K562 (cell line): ENCODE results near the gene ZNF219. TPM values are rescaled to one million over a fixed set of nuclear protein-coding genes. Genes with fewer than 3 reads are reported as not detected.

Experiments
- ATAC-seq: fragments of 200-7000 bp; cut with Tn5 transposase; 3 replicates; pipeline ENCODE4 v1.9.1; 2020; ENCODE audit warnings: moderate library complexity
- BruUV-seq: library from RNA; stranded (reverse); fragments of 400-500 nt; replicated peaks from 2 replicates; lab custom pipeline; 2021; lab: Mats Ljungman, UMichigan
- CTCF ChIA-PET: fragments of 300-600 bp; formaldehyde crosslinking; extraction: SDS; loops from one replicate; lab custom pipeline; 2021; ENCODE audit warnings: low intra/inter-chr PET ratio; lab: Yijun Ruan, JAX
- POLR2A ChIA-PET: fragments of 300-600, 350-650 bp; sonication (Branson Sonifier 250); formaldehyde crosslinking; extraction: SDS; loops from one replicate; lab custom pipeline; 2021; ENCODE audit warnings: antibody characterized with exemption, inconsistent platforms; lab: Yijun Ruan, JAX
- DNase-seq, 4 experiments: peaks; one replicate each; pipeline versions ENCODE4 v3.0.0 to v3.0.0-alpha.2; 2011 to 2018; ENCODE audit warnings: low spot score in 3 of 4, mixed read lengths in 3 of 4; ENCODE audit errors: extremely low read depth in 1 of 4
- FAIRE-seq: peaks from 2 replicates; lab custom pipeline; 2011; peaks lifted over from hg19 to GRCh38; lab: Jason Lieb, UNC
- H2AFZ ChIP-seq: 2 replicates; pipeline ENCODE4 v1.6.0; 2011; ENCODE audit warnings: low read depth, low read length, control low read depth, inconsistent platforms
- H3K27ac ChIP-seq: fragments of 200-600 bp; 3 replicates; pipeline ENCODE4 v1.8.0; 2011; ENCODE audit warnings: low read depth, mild to moderate bottlenecking, control low read depth, inconsistent platforms, low read length, moderate library complexity, mixed read lengths; ENCODE audit errors: extremely low read depth
- H3K27me3 ChIP-seq, 2 experiments: fragments of 300-600 bp in 1 of 2; 2 replicates in 1 of 2; 3 replicates in 1 of 2; pipeline versions ENCODE4 v1.6.0 to v1.8.0; 2011; ENCODE audit warnings: inconsistent platforms in 2 of 2, low read length in 2 of 2, mild to moderate bottlenecking in 1 of 2, mixed read lengths in 1 of 2, moderate library complexity in 1 of 2; ENCODE audit not compliant: control insufficient read depth in 2 of 2, insufficient read depth in 2 of 2
- H3K36me3 ChIP-seq: fragments of 300-600 bp; 3 replicates; pipeline ENCODE4 v1.8.0; 2011; ENCODE audit warnings: mild to moderate bottlenecking, low read length, inconsistent platforms; ENCODE audit not compliant: control insufficient read depth, insufficient read depth
- H3K4me1 ChIP-seq, 2 experiments: fragments of 200-600 bp in 1 of 2; replicated peaks in 1 of 2; 2 replicates in 1 of 2; 3 replicates in 1 of 2; pipeline versions ENCODE4 v1.5.1 to v1.8.0; 2011; ENCODE audit warnings: inconsistent platforms in 2 of 2, low read length in 2 of 2, mild to moderate bottlenecking in 1 of 2, mixed read lengths in 1 of 2, moderate library complexity in 1 of 2; ENCODE audit not compliant: control insufficient read depth in 2 of 2, insufficient read depth in 2 of 2
- H3K4me2 ChIP-seq: 2 replicates; pipeline ENCODE4 v1.6.1; 2011; ENCODE audit warnings: low read length, control low read depth, inconsistent platforms, mixed read lengths; ENCODE audit not compliant: insufficient read depth
- H3K4me3 ChIP-seq: fragments of 200-600 bp; sonication (generic), shearing (Covaris generic); 2 replicates; pipeline ENCODE4 v1.5.1; 2016; ENCODE audit warnings: control low read depth, inconsistent platforms
- H3K79me2 ChIP-seq: fragments of 200-600 bp; 3 replicates; pipeline ENCODE4 v1.8.0; 2011; ENCODE audit warnings: low read length, inconsistent platforms; ENCODE audit not compliant: control insufficient read depth, insufficient read depth
- H3K9ac ChIP-seq, 2 experiments: 2 replicates each; pipeline versions ENCODE4 v1.6.0 to v1.6.1; 2011; ENCODE audit warnings: low read depth in 2 of 2, low read length in 2 of 2, control low read depth in 1 of 2, inconsistent platforms in 1 of 2, mild to moderate bottlenecking in 1 of 2, mixed read lengths in 1 of 2; ENCODE audit not compliant: insufficient read depth in 1 of 2
- H3K9me1 ChIP-seq: one replicate; pipeline ENCODE4 v1.6.0; 2011; ENCODE audit warnings: inconsistent platforms, mild to moderate bottlenecking, low read length, moderate library complexity; ENCODE audit not compliant: control insufficient read depth, insufficient read depth
- H3K9me3 ChIP-seq: replicated peaks from 2 replicates; pipeline ENCODE4 v1.5.1; 2011; ENCODE audit warnings: low read depth, low read length, inconsistent platforms; ENCODE audit not compliant: control insufficient read depth, insufficient read depth
- H4K20me1 ChIP-seq: replicated peaks from 2 replicates; pipeline ENCODE4 v1.6.1; 2011; ENCODE audit warnings: low read length, inconsistent platforms, mixed read lengths; ENCODE audit not compliant: control insufficient read depth, insufficient read depth
- CBFA2T3 ChIP-seq: fragments of 450-650 bp; IDR thresholded peaks from 2 replicates; pipeline ENCODE4 v1.6.1; 2017
- CEBPG ChIP-seq, 3 experiments: fragments of 200-800 bp in 1 of 3; sonication (Bioruptor generic) in 1 of 3; sonication (generic) in 1 of 3; formaldehyde crosslinking in 1 of 3; IDR thresholded peaks in 2 of 3; conservative IDR thresholded peaks in 1 of 3; 2 replicates each; pipeline versions ENCODE4 v1.6.1 to v1.8.0; 2016 to 2022; ENCODE audit warnings: missing compliant biosample characterization in 2 of 3, missing genetic modification characterization in 2 of 3, mild to moderate bottlenecking in 1 of 3, missing genetic modification reagents in 1 of 3
- GATA2 ChIP-seq: sonication (generic); formaldehyde crosslinking; IDR thresholded peaks from 2 replicates; pipeline ENCODE4 v1.4.0; 2020; ENCODE audit warnings: mild to moderate bottlenecking, missing genetic modification reagents
- KDM1A ChIP-seq, 2 experiments: fragments of 450-650 bp; IDR thresholded peaks; 2 replicates each; pipeline ENCODE4 v1.6.1; 2016; ENCODE audit warnings: mild to moderate bottlenecking in 2 of 2
- NCOA4 ChIP-seq: fragments of 450-650 bp; IDR thresholded peaks from 2 replicates; pipeline ENCODE4 v1.6.1; 2018; ENCODE audit warnings: mild to moderate bottlenecking; ENCODE audit not compliant: partially characterized antibody
- NFYB ChIP-seq: IDR thresholded peaks from 2 replicates; pipeline ENCODE4 v1.6.1; 2011; ENCODE audit warnings: mild to moderate bottlenecking, moderate library complexity; ENCODE audit not compliant: insufficient read length; ENCODE audit errors: extremely low read depth
- POLR2B ChIP-seq: fragments of 450-650 bp; IDR thresholded peaks from 2 replicates; pipeline ENCODE4 v1.6.1; 2018; ENCODE audit warnings: low read depth; ENCODE audit not compliant: partially characterized antibody
- RFX1 ChIP-seq: fragments of 450-650 bp; IDR thresholded peaks from 2 replicates; pipeline ENCODE4 v1.6.1; 2016; ENCODE audit warnings: mild to moderate bottlenecking, moderate library complexity
- WGBS: fragments of 100-300 bp; shearing (Covaris generic); methylation state at CpG from one replicate; pipeline ENCODE4 v1.1.6; 2016; ENCODE audit warnings: low coverage, mixed read lengths; ENCODE audit not compliant: insufficient coverage; ENCODE audit errors: missing lambda C conversion rate; 5-methylcytosine and 5-hydroxymethylcytosine counted together
- in situ Hi-C: fragments of 300-500 bp; cut with MboI; formaldehyde crosslinking; loops from 4 replicates; pipeline ENCODE4 v1.15.0; 2018; ENCODE audit warnings: inconsistent platforms, mixed read lengths
- intact Hi-C: fragments of 100-400 bp; cut with micrococcal nuclease; formaldehyde crosslinking; loops from 2 replicates; pipeline ENCODE4 v1.14.2; 2022
- polyA plus RNA-seq, 8 experiments: library from polyadenylated mRNA; depleted of rRNA in 4 of 8; stranded (reverse) in 5 of 8; unstranded in 3 of 8; fragments of >200 nt; fragmentation: Nextera tagmentation in 2 of 8; fragmentation: Illumina TruSeq in 1 of 8; extraction: Ambion mirVana in 2 of 8; extraction: Trizol in 1 of 8; gene quantifications; 2 replicates each; pipeline versions ENCODE4 v1.2.1 to v1.2.3, GENCODE V29; 2011 to 2014; ENCODE audit warnings: inconsistent platforms in 1 of 8, missing spikeins in 1 of 8
- total RNA-seq, 7 experiments: library from RNA; depleted of rRNA in 6 of 7; stranded (reverse); fragments of >200 nt in 6 of 7; fragmentation: Illumina TruSeq in 2 of 7; extraction: Trizol in 2 of 7; gene quantifications; 2 replicates each; pipeline versions ENCODE4 v1.2.1 to v1.2.3, GENCODE V29; 2011 to 2021; ENCODE audit warnings: low replicate concordance in 1 of 7

ZNF219 gene
- total and polyA plus RNA-seq, 9 of the 15 experiments (the other 6 are each of a cell fraction or from before 2014, with no cell fraction given), result 0.29 to 10.6 (median 2.8) TPM

DNA sequence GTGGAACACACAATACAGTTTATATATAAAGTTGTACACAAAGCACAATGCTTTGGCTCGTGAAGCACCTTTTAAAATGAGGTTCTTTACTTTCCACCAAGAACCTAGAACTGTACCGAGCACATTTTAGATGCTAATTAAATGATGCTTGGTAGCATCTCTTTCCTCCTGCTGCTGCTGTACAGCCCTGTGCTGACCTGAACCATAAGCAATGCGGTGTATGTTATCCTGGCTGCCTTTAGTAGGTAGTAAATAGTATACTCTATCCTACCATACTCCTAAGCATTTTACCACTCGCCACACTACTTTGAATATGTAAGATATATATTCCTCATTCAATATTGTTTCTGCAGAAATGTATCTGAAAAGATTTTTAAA is 43.7 kb downstream of the ZNF219 start:
- Histone ChIP-seq H3K4me2 (no peak overlapping the region), H3K36me3 (no peaks in the 10 kb centered on the region), H3K9ac (no peak overlapping the region), H3K9me1 (no peaks in the 10 kb centered on the region), H3K4me1 (no peaks in the 10 kb centered on the region; a peak in 1 of 5 replicates), H3K27ac (no peak overlapping the region), H3K79me2 (no peaks in the 10 kb centered on the region), H3K27me3 (no peaks in the 10 kb centered on the region), H3K4me3 (no peak overlapping the region), H4K20me1 (no peaks in the 10 kb centered on the region), H3K9me3 (no peaks in the 10 kb centered on the region), H2AFZ (no peak overlapping the region)
- intact Hi-C loops, result no loop called here
- ATAC-seq (no peak), DNase-seq (no peak), FAIRE-seq (no peak)
- in situ Hi-C loops, result no loop called here
- TF ChIP-seq CEBPG (CRISPR knock-in tag; IDR thresholded peaks at IDR 0.05), result no peak
- TF ChIP-seq CEBPG (tag; conservative IDR thresholded peaks at IDR 0.05 in 1 of 2, IDR thresholded peaks at IDR 0.05 in 1 of 2), result no peak
- ChIA-PET CTCF (no interaction called here), POLR2A (no interaction called here)
- no TSS peak for BruUV-seq
- WGBS, result 68% methylated on average over 4 of the region's 4 CpGs

DNA sequence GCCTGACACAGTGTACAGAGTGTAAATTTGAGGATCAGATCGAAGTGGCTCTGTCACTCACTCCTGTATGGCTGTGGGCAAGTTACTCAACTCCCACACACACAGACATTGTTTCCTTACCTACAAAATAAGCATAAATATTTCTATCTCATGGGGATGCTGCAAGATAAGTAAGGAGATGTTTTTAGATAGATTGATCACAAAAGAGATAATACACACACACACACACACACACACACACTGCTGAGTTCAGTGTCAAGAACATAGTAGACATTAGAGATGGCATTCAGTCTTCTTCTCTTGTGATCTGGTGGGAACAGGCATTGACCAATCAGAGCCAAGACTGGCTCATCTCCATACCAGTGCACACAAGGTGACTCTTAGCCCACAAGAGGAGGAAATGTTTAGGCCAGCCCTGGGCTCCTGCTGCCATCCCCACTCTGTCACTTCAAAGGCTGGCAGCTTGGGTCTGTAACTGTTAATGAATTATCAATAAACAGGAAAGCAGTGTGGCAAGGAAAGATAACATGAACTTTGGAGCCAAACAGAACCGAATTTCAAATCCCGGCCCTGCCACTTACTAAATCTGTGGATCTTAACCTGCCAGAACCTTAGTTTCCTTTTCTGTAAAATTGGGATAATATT is 44.2 kb downstream of the ZNF219 start:
- DNase-seq (no peak), ATAC-seq (no peak; the same call in 2 of the 3 replicates), FAIRE-seq (no peak)
- no peaks in the 10 kb centered on the region for H3K27me3 ChIP-seq
- no peak overlapping the region for H2AFZ ChIP-seq
- no peak overlapping the region for H3K27ac ChIP-seq
- no peaks in the 10 kb centered on the region for H3K36me3 ChIP-seq
- in situ Hi-C loops, result no loop called here
- H3K4me2 ChIP-seq, result no peak overlapping the region
- CTCF ChIA-PET, result no interaction called here
- WGBS, result 32% methylated on average over 3 of the region's 3 CpGs
- no peak overlapping the region for H3K9ac ChIP-seq
- no peaks in the 10 kb centered on the region; a peak in 1 of 5 replicates for H3K4me1 ChIP-seq
- no TSS peak for BruUV-seq
- H3K79me2 ChIP-seq, result no peaks in the 10 kb centered on the region
- no peak overlapping the region for H3K4me3 ChIP-seq
- H3K9me3 ChIP-seq, result no peaks in the 10 kb centered on the region
- no peak for TF ChIP-seq RFX1
- no peak for TF ChIP-seq POLR2B
- no peak for TF ChIP-seq NCOA4
- TF ChIP-seq KDM1A (IDR thresholded peaks at IDR 0.05), result no peak
- no peak for TF ChIP-seq GATA2 (CRISPR knock-in tag)
- TF ChIP-seq NFYB, result peak; percentile 40
- no peak for TF ChIP-seq CBFA2T3
- intact Hi-C loops, result no loop called here
- no peaks in the 10 kb centered on the region for H4K20me1 ChIP-seq
- POLR2A ChIA-PET, result no interaction called here
- no peaks in the 10 kb centered on the region for H3K9me1 ChIP-seq
